Testis (tissue), 3 donors: ENCODE results near the gene CPXM2. TPM values are rescaled to one million over a fixed set of nuclear protein-coding genes. Genes with fewer than 3 reads are reported as not detected.

Source experiments
- DNase-seq: peaks from one replicate; pipeline ENCODE4 v3.0.0-alpha.2; 2019
- H3K27ac ChIP-seq, 2 donors: fragments of 200-600 bp; sonication (generic); one replicate each; pipeline ENCODE4 v1.5.1; 2019
- H3K27me3 ChIP-seq: fragments of 200-600 bp; sonication (generic); one replicate; pipeline ENCODE4 v1.5.1; 2019
- H3K36me3 ChIP-seq: fragments of 200-600 bp; sonication (generic); one replicate; pipeline ENCODE4 v1.5.1; 2017; ENCODE audit warnings: low read depth; ENCODE audit errors: missing control alignments
- H3K4me1 ChIP-seq: fragments of 200-600 bp; sonication (generic); one replicate; pipeline ENCODE4 v1.5.1; 2019
- H3K4me3 ChIP-seq, 2 donors: fragments of 200-600 bp; sonication (generic); one replicate each; pipeline ENCODE4 v1.5.1; 2017 to 2019
- H3K9me3 ChIP-seq: fragments of 200-600 bp; sonication (generic); one replicate; pipeline ENCODE4 v1.5.1; 2017
- CTCF ChIP-seq, 3 experiments: fragments of 450-650 bp in 2 of 3; fragments of 200-600 bp in 1 of 3; sonication (generic) in 1 of 3; IDR thresholded peaks; one replicate each; pipeline ENCODE4 v1.5.1; 2016 to 2019; ENCODE audit warnings: antibody characterized with exemption in 3 of 3, mild to moderate bottlenecking in 2 of 3, moderate library complexity in 1 of 3
- POLR2A ChIP-seq: fragments of 450-650 bp; IDR thresholded peaks from one replicate; pipeline ENCODE4 v1.6.1; 2017; ENCODE audit warnings: antibody characterized with exemption, mild to moderate bottlenecking, moderate library complexity
- WGBS, 2 donors: methylation state at CpG; one replicate each; pipeline ENCODE4 v1.1.5; 2018; 5-methylcytosine and 5-hydroxymethylcytosine counted together
- intact Hi-C: fragments of 100-400 bp; cut with DNase I; formaldehyde crosslinking; loops from one replicate; pipeline ENCODE4 v1.15.1; 2023; ENCODE audit warnings: low total_unique reads
- polyA plus RNA-seq: library from polyadenylated mRNA; stranded (reverse); fragments of 350-450 nt; fragmentation: Illumina TruSeq; extraction: RNeasy Lipid Tissue Mini Kit (QIAGEN cat#74804); gene quantifications from one replicate; pipeline ENCODE4 v1.2.3, GENCODE V29; 2014; ENCODE audit warnings: low read depth, low replicate concordance; ENCODE audit not compliant: insufficient read depth
- total RNA-seq, 2 donors: library from RNA; depleted of rRNA; stranded (reverse); fragments of >200 nt; gene quantifications; one replicate each; pipeline ENCODE4 v1.2.3, GENCODE V29; 2016

Gene CPXM2
- total and polyA plus RNA-seq, 3 donors from 2014 or later = 16.0 to 40.0 (median 17.5) TPM

- H3K27ac ChIP-seq = no peak overlapping the region
- intact Hi-C loops = no loop called here
- WGBS, 2 donors = 100% methylated on average over 2 to 3 of the region's 3 CpGs
- TF ChIP-seq CTCF (IDR thresholded peaks at IDR 0.05) = no peak
- TF ChIP-seq POLR2A = no peak
- no peaks in the 10 kb centered on the region for H3K36me3 ChIP-seq
- no peaks in the 10 kb centered on the region for H3K4me1 ChIP-seq
- DNase-seq = no peak
- H3K9me3 ChIP-seq = no peaks in the 10 kb centered on the region
- H3K4me3 ChIP-seq = no peak overlapping the region
- H3K27me3 ChIP-seq = no peaks in the 10 kb centered on the region
Observed at GRCh38 chr10:123784216-123784615, 107.4 kb downstream of the CPXM2 start.

GRCh38 chr10:123783296-123783695 is 108.3 kb downstream of the CPXM2 start:
- intact Hi-C loops = no loop called here
- WGBS, 2 donors = 45 to 63% methylated on average over 3 of the region's 3 CpGs
- Histone ChIP-seq H3K27me3 (no peaks in the 10 kb centered on the region), H3K36me3 (no peaks in the 10 kb centered on the region), H3K4me1 (no peaks in the 10 kb centered on the region), H3K9me3 (no peaks in the 10 kb centered on the region), H3K4me3 (no peak overlapping the region), H3K27ac (no peak overlapping the region)
- TF ChIP-seq POLR2A = no peak
- TF ChIP-seq CTCF (IDR thresholded peaks at IDR 0.05) = no peak
- DNase-seq = peak; percentile 38

- H3K27ac ChIP-seq = no peak overlapping the region
- 78 to 82% methylated on average over 5 of the region's 5 CpGs for WGBS, 2 donors
- intact Hi-C loops = no loop called here
- no peaks in the 10 kb centered on the region for H3K27me3 ChIP-seq
- DNase-seq = no peak
- no peak overlapping the region for H3K4me3 ChIP-seq
- H3K36me3 ChIP-seq = no peaks in the 10 kb centered on the region
- H3K9me3 ChIP-seq = no peaks in the 10 kb centered on the region
- H3K4me1 ChIP-seq = no peaks in the 10 kb centered on the region
- TF ChIP-seq CTCF (IDR thresholded peaks at IDR 0.05) (no peak), POLR2A (no peak)
Observed at GRCh38 chr10:123782549-123782948, 109.1 kb downstream of the CPXM2 start.

- H3K4me3 ChIP-seq = no peak overlapping the region
- 66 to 74% methylated on average over 8 of the region's 8 CpGs for whole genome bisulfite sequencing, 2 donors
- no peak for DNase-seq
- no peaks in the 10 kb centered on the region for H3K27me3 ChIP-seq
- TF ChIP-seq POLR2A (no peak), CTCF (IDR thresholded peaks at IDR 0.05) (no peak)
- intact Hi-C loops = no loop called here
- H3K4me1 ChIP-seq = no peaks in the 10 kb centered on the region
- no peaks in the 10 kb centered on the region for H3K36me3 ChIP-seq
- no peaks in the 10 kb centered on the region for H3K9me3 ChIP-seq
- no peak overlapping the region for H3K27ac ChIP-seq
Observed at GRCh38 chr10:123781956-123782500, 109.6 kb downstream of the CPXM2 start.

- no peak overlapping the region for H3K27ac ChIP-seq
- H3K4me1 ChIP-seq = no peaks in the 10 kb centered on the region
- DNase-seq = no peak
- no peak for TF ChIP-seq CTCF (IDR thresholded peaks at IDR 0.05)
- TF ChIP-seq POLR2A = no peak
- WGBS, 2 donors = 87 to 91% methylated on average over 5 to 9 of the region's 9 CpGs
- H3K4me3 ChIP-seq = no peak overlapping the region
- intact Hi-C loops = no loop called here
- no peaks in the 10 kb centered on the region for H3K27me3 ChIP-seq
- no peaks in the 10 kb centered on the region for H3K36me3 ChIP-seq
- no peaks in the 10 kb centered on the region for H3K9me3 ChIP-seq
Observed at GRCh38 chr10:123781324-123781900, 110.2 kb downstream of the CPXM2 start.
